Measurements from ENCODE around the gene CREB3L2. TPM values are rescaled to one million over a fixed set of nuclear protein-coding genes. Genes with fewer than 3 reads are reported as not detected.

CREB3L2 gene
- total RNA-seq (25.1 and 26.5 TPM in 2 replicates), polyA plus RNA-seq (13.8 and 15.0 TPM in 2 replicates), polyA minus RNA-seq (28.1 and 79.2 TPM in 2 replicates)
- total RNA-seq (2013): 10.5 TPM

- no peaks in the 10 kb centered on the region for H3K9me3 Mint-ChIP-seq (ENCODE audit: insufficient read depth)
- Histone ChIP-seq H3K27ac (ENCODE audit: low read length in 2 of 2) (peak within 1 kb of the TSS; percentile 69 to 84), H4K20me1 (ENCODE audit: control insufficient read depth, insufficient read depth, low read length, poor library complexity, severe bottlenecking) (no peaks in the 10 kb centered on the region), H3K9ac (ENCODE audit: low read length) (peak within 1 kb of the TSS; percentile 90), H2AFZ (ENCODE audit: insufficient read depth, low read depth, low read length, poor library complexity, severe bottlenecking) (peak within 1 kb of the TSS; percentile 95), H3K9me3 (ENCODE audit: control extremely low read depth in 1 of 3, control insufficient read depth in 2 of 3, insufficient read depth in 1 of 3, low read length in 2 of 3) (no peaks in the 10 kb centered on the region), H3K4me2 (replicated peaks; ENCODE audit: low read depth, low read length, poor library complexity, severe bottlenecking) (peak within 1 kb of the TSS; percentile 76), H3K27me3 (replicated peaks in 1 of 4; ENCODE audit: control extremely low read depth in 1 of 4, control insufficient read depth in 3 of 4, insufficient read depth in 4 of 4, low read length in 3 of 4) (no peaks in the 10 kb centered on the region), H3K36me3 (replicated peaks in 1 of 2; ENCODE audit: control extremely low read depth in 1 of 2, control insufficient read depth in 1 of 2, extremely low read depth in 1 of 2, insufficient read depth in 2 of 2, low read length in 1 of 2) (no peaks in the 10 kb centered on the region), H3K4me3 (ENCODE audit: control extremely low read depth in 1 of 5, extremely low read depth in 1 of 5, insufficient read depth in 1 of 5, low read depth in 2 of 5, low read length in 4 of 5) (peak within 1 kb of the TSS; percentile 66 to 99 (median 95)), H3K4me1 (ENCODE audit: control insufficient read depth in 2 of 2, insufficient read depth in 2 of 2, low read length in 2 of 2) (peaks cover 18 to 23% of the 10 kb centered on the region in 2 donors), H3K79me2 (ENCODE audit: control insufficient read depth, insufficient read depth, low read length) (peaks cover 36% of the 10 kb centered on the region)
- ATAC-seq (ENCODE audit: low read depth) (peak; percentile 25), DNase-seq (no peak)
- peak within 1 kb of the TSS; percentile 90 for H3K27ac Mint-ChIP-seq
- intact Hi-C loops (cut with micrococcal nuclease): loop anchor here (1.0 to 5.0 kb wide), 4 partner anchors 17 to 1361 kb away; partner anchors contain the start of gene TRIM24
- ChIA-PET POLR2A (interaction anchor here (2.5 kb wide), 1 partner anchor 67 kb away, joined by 9 read pairs; no protein-coding TSS in a partner anchor), CTCF (interaction anchor here (1.4 to 11.4 kb wide), 9 partner anchors 10 to 98 kb away, joined by 4 to 385 read pairs (median 9); no protein-coding TSS in a partner anchor)
- H3K4me3 Mint-ChIP-seq: peak within 1 kb of the TSS; percentile 94
- TF ChIP-seq, protein P1, sequence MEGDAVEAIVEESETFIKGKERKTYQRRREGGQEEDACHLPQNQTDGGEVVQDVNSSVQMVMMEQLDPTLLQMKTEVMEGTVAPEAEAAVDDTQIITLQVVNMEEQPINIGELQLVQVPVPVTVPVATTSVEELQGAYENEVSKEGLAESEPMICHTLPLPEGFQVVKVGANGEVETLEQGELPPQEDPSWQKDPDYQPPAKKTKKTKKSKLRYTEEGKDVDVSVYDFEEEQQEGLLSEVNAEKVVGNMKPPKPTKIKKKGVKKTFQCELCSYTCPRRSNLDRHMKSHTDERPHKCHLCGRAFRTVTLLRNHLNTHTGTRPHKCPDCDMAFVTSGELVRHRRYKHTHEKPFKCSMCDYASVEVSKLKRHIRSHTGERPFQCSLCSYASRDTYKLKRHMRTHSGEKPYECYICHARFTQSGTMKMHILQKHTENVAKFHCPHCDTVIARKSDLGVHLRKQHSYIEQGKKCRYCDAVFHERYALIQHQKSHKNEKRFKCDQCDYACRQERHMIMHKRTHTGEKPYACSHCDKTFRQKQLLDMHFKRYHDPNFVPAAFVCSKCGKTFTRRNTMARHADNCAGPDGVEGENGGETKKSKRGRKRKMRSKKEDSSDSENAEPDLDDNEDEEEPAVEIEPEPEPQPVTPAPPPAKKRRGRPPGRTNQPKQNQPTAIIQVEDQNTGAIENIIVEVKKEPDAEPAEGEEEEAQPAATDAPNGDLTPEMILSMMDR (IDR thresholded peaks at IDR 0.05): no peak
- no peak for TF ChIP-seq EZH2 (IDR thresholded peaks at IDR 0.05; ENCODE audit: borderline replicate concordance, insufficient read depth, low read depth, low read length, poor library complexity, severe bottlenecking)
- H3K4me1 Mint-ChIP-seq: peaks cover 34% of the 10 kb centered on the region
- no peaks in the 10 kb centered on the region for H3K27me3 Mint-ChIP-seq
- WGBS (ENCODE audit: insufficient coverage): under 1% methylated on average over 47 of the region's 47 CpGs
These were observed at the start of gene CREB3L2 for GRCh38 chr7:138001529-138002095. CREB3L2 (minus strand) TSS chr7:138002086; CDS start chr7:138001705, 381 bp downstream.

- intact Hi-C loops (cut with micrococcal nuclease): no loop called here
- Histone ChIP-seq H3K79me2 (ENCODE audit: control insufficient read depth, insufficient read depth, low read length) (no peaks in the 10 kb centered on the region), H2AFZ (ENCODE audit: insufficient read depth, low read depth, low read length, poor library complexity, severe bottlenecking) (no peak overlapping the region), H3K27me3 (replicated peaks in 1 of 4; ENCODE audit: control extremely low read depth in 1 of 4, control insufficient read depth in 3 of 4, insufficient read depth in 4 of 4, low read length in 3 of 4) (no peaks in the 10 kb centered on the region), H3K4me2 (replicated peaks; ENCODE audit: low read depth, low read length, poor library complexity, severe bottlenecking) (no peak overlapping the region), H3K9ac (ENCODE audit: low read length) (no peak overlapping the region), H3K27ac (ENCODE audit: low read length in 2 of 2) (no peak overlapping the region), H3K4me3 (ENCODE audit: control extremely low read depth in 1 of 5, extremely low read depth in 1 of 5, insufficient read depth in 1 of 5, low read depth in 2 of 5, low read length in 4 of 5) (no peak overlapping the region), H3K4me1 (ENCODE audit: control insufficient read depth in 2 of 2, insufficient read depth in 2 of 2, low read length in 2 of 2) (no peaks in the 10 kb centered on the region), H4K20me1 (ENCODE audit: control insufficient read depth, insufficient read depth, low read length, poor library complexity, severe bottlenecking) (no peaks in the 10 kb centered on the region), H3K9me3 (ENCODE audit: control extremely low read depth in 1 of 3, control insufficient read depth in 2 of 3, insufficient read depth in 1 of 3, low read length in 2 of 3) (peaks cover 0 to 6% (median 0%) of the 10 kb centered on the region in 3 donors), H3K36me3 (replicated peaks in 1 of 2; ENCODE audit: control extremely low read depth in 1 of 2, control insufficient read depth in 1 of 2, extremely low read depth in 1 of 2, insufficient read depth in 2 of 2, low read length in 1 of 2) (no peaks in the 10 kb centered on the region)
- Mint-ChIP-seq H3K27ac (no peak overlapping the region), H3K27me3 (peaks cover 12% of the 10 kb centered on the region), H3K4me1 (no peaks in the 10 kb centered on the region), H3K4me3 (no peak overlapping the region), H3K9me3 (ENCODE audit: insufficient read depth) (peaks cover 2% of the 10 kb centered on the region)
- TF ChIP-seq, protein P1 (IDR thresholded peaks at IDR 0.05): no peak
- no peak for TF ChIP-seq EZH2 (IDR thresholded peaks at IDR 0.05; ENCODE audit: borderline replicate concordance, insufficient read depth, low read depth, low read length, poor library complexity, severe bottlenecking)
- no CpG with 5 or more reads among the region's 1 CpG for WGBS (ENCODE audit: insufficient coverage)
- ChIA-PET CTCF (no interaction called here), POLR2A (no interaction called here)
- DNase-seq (no peak), ATAC-seq (ENCODE audit: low read depth) (no peak)
These were observed 47.7 kb upstream of the CREB3L2 start for GRCh38 chr7:138049505-138050116.

Data from B cell (primary cell).